Activated CD8-positive, alpha-beta memory T cell treated with anti-CD3 and anti-CD28 coated beads for 24 hours (primary cell): ENCODE results near the gene VRK3.
"Not testable (repeated sequence)": the region's sequence is repeated elsewhere in the genome, so short reads cannot be mapped to it uniquely, and the experiment has no call there.

ENCODE experiments used
- DNase-seq: peaks from one replicate; pipeline ENCODE4 v3.0.0-alpha.2; 2020

Gene VRK3

GRCh38 chr19:49986354-49986753 lies 38.8 kb downstream of the VRK3 start:
- DNase-seq, result no peak

GRCh38 chr19:49985871-49986270 lies 39.3 kb downstream of the VRK3 start:
- DNase-seq, result no peak

- no peak for DNase-seq
These were observed 40.7 kb downstream of the VRK3 start for GRCh38 chr19:49984491-49984890.

GRCh38 chr19:49983645-49984229 lies 41.4 kb downstream of the VRK3 start:
- peak; percentile 92 for DNase-seq

- no peak for DNase-seq
These were observed 43.3 kb downstream of the VRK3 start for GRCh38 chr19:49981603-49982593.

- DNase-seq, result no peak
These were observed 46.8 kb downstream of the VRK3 start for GRCh38 chr19:49978324-49978723.

GRCh38 chr19:49977881-49978280 lies 47.3 kb downstream of the VRK3 start:
- no peak for DNase-seq

GRCh38 chr19:49977076-49977475 lies 48.1 kb downstream of the VRK3 start:
- DNase-seq, result no peak

- DNase-seq, result no peak
These were observed 48.7 kb downstream of the VRK3 start for GRCh38 chr19:49976496-49976895.

- no peak for DNase-seq
These were observed 50.1 kb downstream of the VRK3 start for GRCh38 chr19:49975051-49975450.

- DNase-seq, result no peak
These were observed 51.2 kb downstream of the VRK3 start for GRCh38 chr19:49973987-49974386.

GRCh38 chr19:49972841-49973240 lies 52.3 kb downstream of the VRK3 start:
- DNase-seq, result no peak

- no peak for DNase-seq
These were observed 53.2 kb downstream of the VRK3 start for GRCh38 chr19:49971991-49972411.

GRCh38 chr19:49969355-49969754 lies 55.8 kb downstream of the VRK3 start:
- DNase-seq, result not testable (repeated sequence)

- DNase-seq, result no peak
These were observed 56.8 kb downstream of the VRK3 start for GRCh38 chr19:49968279-49968922.

- not testable (repeated sequence) for DNase-seq
These were observed 64.2 kb downstream of the VRK3 start, which contains the start of gene SIGLEC11 for GRCh38 chr19:49960980-49961379. Gene SIGLEC11, minus strand, starts transcription at chr19:49961172. Its CDS starts 91 bp downstream, at chr19:49961081.

GRCh38 chr19:49959892-49960291 lies 65.3 kb downstream of the VRK3 start:
- DNase-seq, result not testable (repeated sequence)

- not testable (repeated sequence) for DNase-seq
These were observed 66.6 kb downstream of the VRK3 start for GRCh38 chr19:49958596-49958995.

GRCh38 chr19:49958144-49958543 lies 67.0 kb downstream of the VRK3 start:
- DNase-seq, result not testable (repeated sequence)

- DNase-seq, result no peak
These were observed 67.8 kb downstream of the VRK3 start for GRCh38 chr19:49957262-49957915.

- DNase-seq, result no peak
These were observed 69.1 kb downstream of the VRK3 start for GRCh38 chr19:49956115-49956495.

- no peak for DNase-seq
These were observed 70.2 kb downstream of the VRK3 start for GRCh38 chr19:49954933-49955332.
